Measurements from ENCODE around the gene SMAP2. TPM values are rescaled to one million over a fixed set of nuclear protein-coding genes. Genes with fewer than 3 reads are reported as not detected.

SMAP2 gene
- total RNA-seq, 1 donor from 2014 or later, result 15.5 TPM

GRCh38 chr1:40421431-40422384 lies 48.2 kb downstream of the SMAP2 start:
- no peaks in the 10 kb centered on the region for H3K9me3 Mint-ChIP-seq (ENCODE audit: low read depth)
- no peak overlapping the region for H3K27ac Mint-ChIP-seq (ENCODE audit: unreplicated experiment)
- peaks cover 6% of the 10 kb centered on the region for H3K4me1 Mint-ChIP-seq (ENCODE audit: low read depth)
- H3K4me3 Mint-ChIP-seq (ENCODE audit: unreplicated experiment), result no peak overlapping the region
- no peaks in the 10 kb centered on the region for H3K27me3 Mint-ChIP-seq (ENCODE audit: low read depth)
- no peak for DNase-seq (ENCODE audit: low spot score)
- no peak for TF ChIP-seq CTCF (IDR thresholded peaks at IDR 0.05)
- H3K36me3 Mint-ChIP-seq (ENCODE audit: low read depth), result peaks cover 23% of the 10 kb centered on the region

DNA sequence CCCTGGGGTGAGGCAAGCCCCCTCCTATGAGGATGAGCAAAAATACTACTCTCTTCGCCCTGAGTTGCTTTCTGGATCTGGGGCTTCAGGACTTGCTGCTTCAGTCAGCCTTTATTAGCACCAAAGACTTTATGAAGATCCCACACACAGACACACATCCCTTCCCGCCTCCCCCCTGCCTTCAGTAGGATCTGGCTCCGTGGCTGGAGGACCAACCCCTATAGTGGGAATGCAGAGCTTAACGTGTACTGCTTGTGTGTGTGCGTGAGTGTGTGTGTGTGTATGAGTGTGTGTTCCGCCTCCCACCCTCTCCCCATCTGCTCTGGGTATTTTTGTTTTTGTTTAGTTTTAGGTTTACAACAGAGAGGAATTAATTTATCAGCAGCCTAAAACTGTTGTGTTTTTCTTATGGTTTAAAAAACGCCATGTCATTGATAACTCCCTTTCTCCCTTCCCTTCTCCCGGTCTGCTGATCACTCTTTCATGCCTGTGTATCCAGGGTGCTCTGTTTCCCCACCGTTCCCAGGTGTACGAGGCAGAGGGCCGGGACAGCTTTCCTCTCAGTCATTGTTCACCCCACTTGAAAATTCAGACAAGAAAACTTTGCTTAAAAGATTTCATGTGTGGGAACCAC lies 49.2 kb downstream of the SMAP2 start:
- Mint-ChIP-seq H3K4me3 (ENCODE audit: unreplicated experiment) (no peak overlapping the region), H3K9me3 (ENCODE audit: low read depth) (no peaks in the 10 kb centered on the region)
- TF ChIP-seq CTCF (IDR thresholded peaks at IDR 0.05), result no peak

GRCh38 chr1:40423264-40423642 lies 49.7 kb downstream of the SMAP2 start:
- Mint-ChIP-seq H3K4me1 (ENCODE audit: low read depth) (peaks cover 6% of the 10 kb centered on the region), H3K9me3 (ENCODE audit: low read depth) (no peaks in the 10 kb centered on the region), H3K27ac (ENCODE audit: unreplicated experiment) (no peak overlapping the region), H3K27me3 (ENCODE audit: low read depth) (no peaks in the 10 kb centered on the region), H3K36me3 (ENCODE audit: low read depth) (peaks cover 9% of the 10 kb centered on the region), H3K4me3 (ENCODE audit: unreplicated experiment) (no peak overlapping the region)
- no peak for TF ChIP-seq CTCF (IDR thresholded peaks at IDR 0.05)
- DNase-seq (ENCODE audit: low spot score), result no peak

More for the DNA sequence above, 49.2 kb downstream of the SMAP2 start:
- Mint-ChIP-seq H3K27me3 (ENCODE audit: low read depth) (no peaks in the 10 kb centered on the region), H3K36me3 (ENCODE audit: low read depth) (peaks cover 13% of the 10 kb centered on the region), H3K27ac (ENCODE audit: unreplicated experiment) (no peak overlapping the region), H3K4me1 (ENCODE audit: low read depth) (peaks cover 6% of the 10 kb centered on the region)
- no peak for DNase-seq (ENCODE audit: low spot score)

DNA sequence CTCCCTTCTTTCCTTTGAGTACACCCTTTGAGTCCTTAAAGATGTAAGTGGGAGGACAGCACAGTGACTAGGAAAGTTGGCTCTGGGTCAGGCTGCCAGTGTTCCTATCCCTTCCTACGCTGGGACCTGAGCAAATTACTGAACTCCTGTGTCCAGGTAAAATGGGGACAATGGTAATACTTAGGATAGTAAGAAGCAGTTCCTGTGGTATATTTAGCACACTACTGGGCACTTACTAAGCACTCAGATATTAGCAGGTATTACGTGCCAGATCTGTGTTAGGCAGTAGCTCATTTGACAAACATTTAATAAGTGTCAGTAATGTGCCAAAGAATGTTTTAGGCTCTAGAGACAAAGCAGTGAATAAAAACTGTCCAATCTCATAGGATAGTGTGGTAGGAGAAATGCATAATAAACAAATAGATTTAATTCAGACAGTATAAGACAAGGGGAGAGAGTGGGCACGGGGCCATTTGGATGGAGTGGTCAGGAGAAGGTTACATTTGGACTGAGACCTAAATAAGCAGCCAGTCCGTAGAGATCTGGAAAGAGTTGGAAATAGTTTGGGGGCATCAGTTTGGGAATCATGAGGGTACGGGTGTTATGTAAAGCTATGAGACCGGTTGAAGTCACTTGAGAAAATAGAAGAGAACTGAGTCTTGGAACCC lies 50.6 kb downstream of the SMAP2 start:
- no peak overlapping the region for H3K4me3 Mint-ChIP-seq (ENCODE audit: unreplicated experiment)
- DNase-seq (ENCODE audit: low spot score), result no peak
- H3K36me3 Mint-ChIP-seq (ENCODE audit: low read depth), result peaks cover 4% of the 10 kb centered on the region
- peaks cover 6% of the 10 kb centered on the region for H3K4me1 Mint-ChIP-seq (ENCODE audit: low read depth)
- H3K27me3 Mint-ChIP-seq (ENCODE audit: low read depth), result no peaks in the 10 kb centered on the region
- no peak for TF ChIP-seq CTCF (IDR thresholded peaks at IDR 0.05)
- no peak overlapping the region for H3K27ac Mint-ChIP-seq (ENCODE audit: unreplicated experiment)
- H3K9me3 Mint-ChIP-seq (ENCODE audit: low read depth), result no peaks in the 10 kb centered on the region

GRCh38 chr1:40425198-40425597 lies 51.7 kb downstream of the SMAP2 start:
- Mint-ChIP-seq H3K27me3 (ENCODE audit: low read depth) (no peaks in the 10 kb centered on the region), H3K4me1 (ENCODE audit: low read depth) (peaks cover 6% of the 10 kb centered on the region), H3K4me3 (ENCODE audit: unreplicated experiment) (no peak overlapping the region), H3K27ac (ENCODE audit: unreplicated experiment) (no peak overlapping the region), H3K36me3 (ENCODE audit: low read depth) (peaks cover 3% of the 10 kb centered on the region), H3K9me3 (ENCODE audit: low read depth) (no peaks in the 10 kb centered on the region)
- no peak for DNase-seq (ENCODE audit: low spot score)
- TF ChIP-seq CTCF (IDR thresholded peaks at IDR 0.05), result no peak

All from chondrocyte (in vitro differentiated cells).